ENCODE measurements around the gene DNM1L.
"Not testable (repeated sequence)": the region's sequence is repeated elsewhere in the genome, so short reads cannot be mapped to it uniquely, and the experiment has no call there.

The DNM1L gene

DNA sequence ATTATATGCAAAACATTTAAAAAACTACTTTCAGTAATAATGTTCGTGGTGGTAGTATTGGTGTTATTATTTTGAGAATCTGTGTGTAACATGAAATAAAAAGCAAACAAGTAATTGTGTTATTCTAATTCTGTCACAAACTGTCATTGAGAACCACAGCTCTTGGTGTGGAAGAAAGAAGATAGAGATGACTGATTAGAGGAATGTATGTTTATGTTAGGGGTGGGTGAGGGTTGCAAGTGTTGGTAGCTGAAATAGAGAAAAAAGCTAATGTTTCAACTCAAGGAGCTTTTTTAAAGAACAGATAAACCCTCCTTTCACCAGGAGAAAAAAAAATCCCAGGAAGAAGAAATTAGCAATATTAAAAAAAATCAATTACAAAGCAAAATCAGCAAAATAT lies 18.3 kb downstream of the DNM1L start:
- no peak for DNase-seq (ENCODE audit: low spot score)

DNA sequence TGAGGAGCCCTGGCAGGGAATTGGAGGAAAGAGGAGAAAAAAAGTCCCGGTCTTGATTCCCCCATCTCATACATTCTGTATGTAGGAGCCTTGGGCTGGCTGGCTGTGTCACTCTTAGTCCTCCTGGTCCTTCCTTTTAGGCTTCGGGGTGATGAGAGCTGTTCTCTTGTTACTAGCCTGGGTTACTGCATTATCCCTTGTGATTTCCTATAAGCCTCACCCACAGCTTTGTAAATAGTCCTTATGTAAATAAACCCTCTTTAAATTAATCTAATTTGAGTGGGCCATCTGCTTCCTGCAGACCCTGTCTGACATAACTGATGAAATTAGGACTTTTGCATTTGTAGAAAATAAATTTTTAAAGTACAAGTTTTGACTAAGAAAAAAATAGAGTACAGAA lies 19.2 kb downstream of the DNM1L start:
- DNase-seq (ENCODE audit: low spot score): no peak

DNA sequence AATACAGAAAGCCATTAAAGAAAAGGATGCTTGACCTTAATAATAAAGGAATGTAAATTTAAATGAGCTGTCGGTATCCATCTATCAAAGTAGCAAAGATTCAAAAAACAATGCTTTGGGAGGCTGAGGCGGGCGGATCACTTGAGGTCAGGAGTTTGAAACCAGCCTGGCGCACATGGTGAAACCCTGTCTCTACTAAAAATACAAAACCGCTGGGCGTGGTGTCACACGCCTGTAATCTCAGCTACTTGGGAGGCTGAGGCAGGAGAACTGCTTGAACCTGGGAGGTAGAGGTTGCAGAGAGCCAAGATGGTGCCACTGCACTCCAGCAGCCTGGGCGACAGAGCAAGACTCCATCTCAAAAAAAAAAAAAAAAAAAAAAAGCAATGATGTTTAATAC lies 20.3 kb downstream of the DNM1L start:
- DNase-seq (ENCODE audit: low spot score): not testable (repeated sequence)

DNA sequence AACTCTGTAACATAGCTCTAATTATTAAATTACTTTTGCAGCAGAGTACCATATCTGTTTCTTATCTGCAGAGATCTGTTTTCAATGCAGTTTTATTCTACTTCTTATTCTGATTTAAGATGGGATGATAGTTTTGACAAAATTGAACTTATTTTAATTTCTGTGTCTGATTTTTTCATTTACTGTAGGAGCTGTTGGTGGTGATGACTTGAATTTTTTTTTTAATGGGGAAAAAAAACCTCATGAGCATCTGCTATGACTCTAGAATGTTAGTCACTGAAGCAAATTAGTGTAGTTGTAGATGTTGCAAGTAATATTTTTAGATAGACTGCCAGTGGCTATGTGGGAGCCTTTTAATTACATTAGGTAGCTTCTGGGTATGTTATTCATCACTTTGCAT lies 23.4 kb downstream of the DNM1L start:
- no peak for DNase-seq (ENCODE audit: low spot score)

DNA sequence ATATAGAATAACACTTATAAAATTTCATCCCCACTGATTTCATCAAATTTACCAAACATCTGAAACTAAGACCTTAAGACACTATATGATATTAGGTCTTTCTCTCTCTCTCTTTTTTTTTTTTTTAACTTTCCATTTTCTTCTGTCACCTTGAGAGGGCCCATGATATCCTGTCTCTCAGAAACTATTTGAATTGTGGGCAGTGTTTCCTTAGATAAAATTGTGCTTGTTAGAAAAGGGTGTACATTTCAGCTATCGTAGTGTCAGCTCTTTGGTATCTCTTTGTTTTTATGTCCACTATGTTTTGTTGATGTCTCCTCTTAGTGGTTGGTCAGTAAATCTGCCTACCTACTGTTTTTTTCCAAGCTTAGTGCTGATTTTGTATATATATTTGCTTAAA lies 23.8 kb downstream of the DNM1L start:
- DNase-seq (ENCODE audit: low spot score): no peak

DNA sequence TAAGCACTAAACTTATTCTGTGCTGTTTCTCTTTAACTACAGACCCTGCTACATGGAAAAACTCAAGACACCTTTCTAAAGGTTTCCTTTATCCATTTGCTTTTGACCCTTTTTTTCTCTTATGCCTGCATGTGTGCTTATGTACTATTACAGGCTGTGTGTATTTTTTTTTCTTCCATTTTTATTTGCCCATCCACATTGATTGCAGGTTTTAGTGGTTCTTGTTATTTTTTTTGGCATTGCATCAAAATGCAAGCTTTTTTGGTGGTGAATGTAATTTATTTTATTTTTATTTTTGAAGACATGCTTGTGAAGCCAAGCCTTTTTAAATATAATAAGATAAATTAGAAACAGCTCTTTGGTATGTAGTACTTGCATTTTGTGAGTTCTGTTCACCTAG lies 26.7 kb downstream of the DNM1L start:
- DNase-seq (ENCODE audit: low spot score): no peak

DNA sequence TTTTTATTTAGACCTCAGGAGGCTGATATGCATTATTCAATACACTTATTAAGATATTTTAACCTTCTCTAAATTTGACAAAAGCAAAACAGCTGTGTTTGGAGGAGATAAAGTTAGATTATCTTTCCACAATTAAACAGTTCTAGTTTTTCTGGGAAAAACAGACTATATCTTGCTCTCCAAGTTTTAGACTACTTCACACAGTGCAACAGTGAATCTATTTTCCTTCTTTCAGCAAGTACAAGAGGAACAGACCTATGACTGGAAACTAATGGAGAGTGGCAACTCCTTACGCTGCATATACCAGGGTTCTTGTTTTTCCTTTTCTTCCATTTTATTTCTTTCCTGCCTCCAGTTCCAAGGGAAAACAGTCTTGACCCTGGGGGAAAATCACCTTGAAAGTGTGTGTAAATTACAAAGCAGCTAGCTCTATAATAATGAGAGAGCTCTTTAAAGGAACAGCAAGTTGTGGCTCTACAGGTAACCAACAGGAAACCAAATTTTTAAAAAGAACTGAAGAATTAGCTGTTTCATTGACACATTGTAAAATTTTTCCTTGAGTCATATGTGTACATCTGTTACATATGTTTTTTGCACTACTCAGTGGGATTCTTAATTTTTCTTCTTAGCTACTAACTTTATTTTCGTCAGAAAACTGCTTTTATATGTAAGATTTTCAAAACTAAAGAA lies 27.4 kb downstream of the DNM1L start:
- DNase-seq (ENCODE audit: low spot score): no peak

DNA sequence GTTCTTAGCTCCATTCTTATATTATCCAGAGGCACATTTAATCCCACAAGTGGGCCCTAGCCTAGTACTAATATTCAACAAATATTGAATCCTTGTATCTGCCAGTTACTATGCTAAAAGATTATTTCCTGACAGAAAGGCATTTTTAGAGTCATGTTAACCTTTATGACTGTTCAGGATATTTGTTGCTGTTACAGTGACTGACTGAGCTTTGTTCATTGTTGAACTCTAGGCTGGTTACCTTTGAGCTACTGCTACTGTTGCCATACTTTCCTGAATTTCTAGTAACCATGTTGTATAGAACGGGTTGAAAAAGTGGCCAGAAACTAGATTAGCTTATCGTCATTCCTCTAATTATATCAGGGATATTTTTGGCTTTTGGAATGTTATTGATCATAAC lies 29.8 kb downstream of the DNM1L start:
- no peak for DNase-seq (ENCODE audit: low spot score)

DNA sequence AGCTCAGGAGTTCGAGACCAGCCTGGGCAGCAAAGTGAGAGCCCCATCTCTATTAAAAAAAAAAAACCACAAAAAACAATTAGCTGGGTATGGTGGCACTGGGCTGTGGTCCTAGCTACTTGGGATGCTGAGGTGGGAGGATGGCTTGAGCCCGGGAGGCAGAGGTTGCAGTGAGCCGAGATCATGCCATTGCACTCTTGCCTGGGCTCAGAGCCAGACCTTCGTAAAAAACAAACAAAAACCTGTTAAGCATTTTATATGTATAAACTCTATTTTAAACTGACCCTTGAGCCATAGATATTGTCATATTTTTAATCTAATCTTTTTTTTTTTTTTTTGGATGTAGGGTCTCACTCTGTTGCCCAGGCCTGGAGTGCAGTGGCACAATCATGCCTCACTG lies 35.7 kb downstream of the DNM1L start:
- DNase-seq (ENCODE audit: low spot score): no peak

DNA sequence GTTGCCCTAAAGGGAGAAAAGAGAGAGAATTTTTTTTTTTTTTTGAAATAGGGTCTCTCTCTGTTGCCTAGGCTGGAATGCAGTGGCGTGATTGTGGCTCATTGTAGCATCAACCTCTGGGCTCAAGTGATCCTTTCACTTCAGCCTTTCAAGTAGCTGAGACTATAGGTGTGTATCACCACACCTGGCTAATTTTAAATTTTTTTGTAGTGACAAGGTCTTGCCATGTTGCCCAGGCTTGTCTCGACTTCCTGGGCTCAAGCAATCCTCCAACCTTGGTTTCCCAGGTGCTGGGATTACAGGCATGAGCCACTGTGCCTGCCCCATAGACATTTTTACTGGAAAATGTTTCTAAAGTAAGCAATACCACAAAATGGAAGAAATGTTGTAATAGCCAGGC lies 39.8 kb downstream of the DNM1L start:
- no peak for DNase-seq (ENCODE audit: low spot score)

DNA sequence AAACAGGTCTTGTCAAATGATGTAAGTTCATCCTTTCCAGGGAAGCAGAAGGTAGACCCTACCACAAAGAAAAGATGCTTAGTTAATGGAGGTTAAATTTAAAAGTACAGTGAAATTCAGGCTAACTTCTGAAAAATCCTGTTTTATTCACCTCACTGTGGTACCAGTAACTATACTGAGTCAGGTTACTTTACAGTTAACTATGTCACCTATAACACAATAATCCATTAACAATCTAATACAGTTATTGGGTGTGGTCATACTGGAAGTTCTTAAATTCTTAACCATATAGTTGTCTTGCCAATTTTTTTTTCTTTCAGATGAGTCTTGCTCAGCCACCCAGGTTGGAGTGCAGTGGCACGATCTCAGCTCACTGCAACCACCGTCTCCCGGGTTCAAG lies 46.2 kb downstream of the DNM1L start:
- DNase-seq (ENCODE audit: low spot score): not testable (repeated sequence)

DNA sequence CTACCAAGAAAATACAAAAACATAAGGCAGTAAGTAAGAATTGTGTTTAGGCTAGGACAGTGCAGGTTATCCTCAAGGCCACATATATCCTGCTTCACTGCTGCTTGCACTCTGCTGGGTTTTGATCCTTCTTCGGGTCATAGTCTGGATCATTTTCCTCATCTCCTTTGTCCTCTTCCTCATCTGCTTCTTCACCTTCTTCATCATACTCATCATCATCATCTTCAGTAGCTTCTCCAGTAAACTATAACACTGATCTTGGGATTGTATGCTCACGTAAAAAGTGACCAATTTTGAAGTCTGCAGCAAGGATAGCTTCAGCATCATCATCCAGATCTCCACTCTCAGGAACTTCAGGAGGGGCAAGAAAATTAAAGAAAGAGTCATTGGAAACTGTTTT lies 47.2 kb downstream of the DNM1L start:
- DNase-seq (ENCODE audit: low spot score): no peak

DNA sequence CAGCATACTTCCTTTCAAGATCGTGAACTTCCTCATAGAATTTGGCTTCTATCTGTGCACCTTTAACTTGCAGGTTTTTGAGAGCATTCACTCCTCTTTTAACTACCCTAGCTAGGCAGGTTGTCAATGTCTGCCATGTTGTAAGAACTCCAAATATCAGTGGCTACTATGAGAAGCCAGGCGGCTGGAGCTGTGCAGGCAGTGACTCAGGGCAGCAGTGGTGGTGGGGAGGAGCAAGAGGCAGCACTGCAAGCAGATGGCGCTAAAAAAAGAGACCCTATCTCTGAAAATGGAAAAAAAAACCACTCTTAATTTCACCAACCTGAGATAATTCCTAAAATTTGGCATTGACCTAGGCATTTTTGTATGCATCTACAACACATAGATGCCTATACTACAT lies 48.1 kb downstream of the DNM1L start:
- no peak for DNase-seq (ENCODE audit: low spot score)

DNA sequence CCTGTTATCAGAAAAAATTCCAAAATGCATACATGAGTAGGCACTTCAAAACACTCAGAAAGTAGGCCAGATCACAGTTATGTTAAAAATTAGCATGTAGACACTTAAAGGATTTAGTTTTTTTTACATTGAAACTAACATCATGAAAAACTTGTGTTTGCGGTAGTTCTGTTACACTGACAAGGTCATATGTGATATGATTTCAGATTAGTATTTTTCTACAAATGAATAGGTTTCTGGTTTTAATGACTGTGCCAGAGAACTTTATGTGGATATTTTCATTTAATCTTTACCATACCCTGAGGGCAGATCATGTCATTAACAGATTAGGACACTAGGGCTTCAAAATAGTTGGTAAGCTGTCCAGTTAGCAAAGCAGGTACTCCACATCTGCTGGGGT lies 55.9 kb downstream of the DNM1L start:
- DNase-seq (ENCODE audit: low spot score): no peak

DNA sequence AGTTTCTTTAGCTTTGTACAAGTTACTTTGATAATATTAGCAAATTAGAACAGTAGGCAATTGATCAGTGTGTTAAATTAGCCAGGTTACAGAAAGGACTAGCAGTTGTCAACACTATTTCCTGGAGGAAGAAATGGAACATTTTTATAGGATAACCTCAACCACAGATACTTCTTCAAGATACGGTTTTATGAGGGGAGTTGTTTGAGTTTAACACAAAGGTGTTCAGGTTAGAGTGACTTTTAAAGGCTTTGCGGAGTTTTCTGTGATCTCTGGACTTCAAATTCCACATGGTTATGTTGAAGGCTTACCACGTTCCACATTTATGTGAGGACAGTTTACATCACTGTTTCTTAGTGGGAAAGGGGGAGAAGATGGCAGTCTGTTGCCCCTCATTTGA lies 57.3 kb downstream of the DNM1L start:
- DNase-seq (ENCODE audit: low spot score): no peak

DNA sequence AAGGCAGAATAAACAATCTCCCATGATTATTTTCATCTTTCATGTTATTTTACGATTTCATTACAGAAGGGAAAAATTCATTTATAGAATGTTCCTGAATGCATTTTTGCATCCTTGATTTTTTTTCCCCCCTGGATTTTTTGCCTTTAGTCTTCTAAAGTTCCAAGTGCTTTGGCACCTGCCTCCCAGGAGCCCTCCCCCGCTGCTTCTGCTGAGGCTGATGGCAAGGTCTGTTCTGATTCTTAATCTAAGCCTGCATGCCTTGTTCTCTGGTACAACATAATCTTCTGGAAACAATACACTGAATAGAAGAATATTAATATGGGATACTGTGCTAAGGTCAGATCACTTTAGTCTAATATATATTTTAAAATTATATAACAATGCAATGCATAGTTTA lies 58.6 kb downstream of the DNM1L start:
- DNase-seq (ENCODE audit: low spot score): no peak

DNA sequence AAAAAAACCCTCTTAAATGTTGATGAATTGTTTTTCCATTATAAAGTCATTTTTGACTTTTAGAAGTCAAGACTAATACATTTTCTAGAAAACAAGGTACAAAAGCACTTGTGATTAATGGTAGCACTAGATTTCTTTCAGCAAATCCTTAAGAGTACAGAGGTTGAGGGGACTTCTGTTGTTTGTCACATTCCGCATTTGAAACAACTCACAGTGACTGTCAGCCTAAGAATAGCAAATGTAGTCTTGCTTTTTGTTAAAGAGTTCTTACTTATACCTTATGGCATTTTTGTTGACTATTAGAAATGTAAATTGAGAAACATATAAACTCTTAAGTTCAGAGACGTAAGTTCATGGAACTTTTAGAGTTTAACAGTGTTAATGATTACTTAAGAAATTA lies 60.2 kb downstream of the DNM1L start:
- DNase-seq (ENCODE audit: low spot score): no peak

DNA sequence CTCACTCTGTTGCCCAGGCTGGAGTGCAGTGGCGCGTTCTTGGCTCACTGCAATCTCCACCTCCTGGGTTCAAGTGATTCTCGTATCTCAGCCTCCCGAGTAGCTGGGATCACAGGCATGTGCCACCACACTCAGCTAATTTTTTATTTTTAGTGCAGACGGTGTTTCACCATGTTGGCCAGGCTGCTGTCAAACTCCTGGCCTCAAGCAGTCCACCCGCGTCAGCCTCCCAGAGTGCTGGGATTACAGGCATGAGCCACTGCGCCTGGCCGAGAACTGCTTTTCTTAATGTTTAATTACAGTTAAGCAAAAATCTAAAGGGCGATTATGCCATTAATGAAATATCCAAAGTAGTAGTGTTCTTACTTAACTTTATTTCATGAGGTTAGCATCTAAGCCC lies 63.0 kb downstream of the DNM1L start:
- no peak for DNase-seq (ENCODE audit: low spot score)

DNA sequence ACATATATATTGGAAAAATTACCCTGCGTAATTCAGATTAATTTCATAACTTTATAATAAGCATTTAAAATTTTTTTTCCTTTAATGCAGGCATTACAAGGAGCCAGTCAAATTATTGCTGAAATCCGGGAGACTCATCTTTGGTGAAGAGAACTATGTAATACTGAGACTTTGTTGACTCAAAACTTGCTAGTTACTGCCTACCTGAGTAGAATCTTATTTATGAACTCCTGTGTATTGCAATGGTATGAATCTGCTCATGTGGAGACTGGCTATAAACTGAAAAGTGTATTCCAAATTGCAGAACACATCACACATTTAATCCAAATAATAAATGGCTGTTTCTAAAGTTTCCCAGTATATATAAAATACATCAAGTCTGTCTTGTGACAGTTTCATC lies 64.2 kb downstream of the DNM1L start:
- DNase-seq (ENCODE audit: low spot score): no peak

DNA sequence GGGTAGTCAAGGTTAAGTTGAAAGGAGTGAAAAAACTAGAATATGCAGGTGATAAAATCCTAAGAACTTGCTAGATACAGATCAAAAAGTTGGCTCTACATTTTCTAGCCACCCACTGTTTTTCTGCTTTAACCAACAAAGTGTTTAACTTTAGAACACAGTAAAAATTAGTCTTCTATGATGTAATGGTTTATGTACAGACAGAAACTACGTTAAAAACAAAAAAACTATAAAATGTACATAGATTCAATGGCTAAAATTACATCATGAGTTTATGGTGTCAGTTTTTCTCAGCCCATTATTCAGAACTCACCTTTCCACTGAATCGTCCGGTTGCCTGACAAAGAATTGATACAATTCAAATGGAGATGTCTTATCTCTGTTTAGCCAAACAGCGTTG lies 74.5 kb downstream of the DNM1L start:
- DNase-seq (ENCODE audit: low spot score): no peak

DNA sequence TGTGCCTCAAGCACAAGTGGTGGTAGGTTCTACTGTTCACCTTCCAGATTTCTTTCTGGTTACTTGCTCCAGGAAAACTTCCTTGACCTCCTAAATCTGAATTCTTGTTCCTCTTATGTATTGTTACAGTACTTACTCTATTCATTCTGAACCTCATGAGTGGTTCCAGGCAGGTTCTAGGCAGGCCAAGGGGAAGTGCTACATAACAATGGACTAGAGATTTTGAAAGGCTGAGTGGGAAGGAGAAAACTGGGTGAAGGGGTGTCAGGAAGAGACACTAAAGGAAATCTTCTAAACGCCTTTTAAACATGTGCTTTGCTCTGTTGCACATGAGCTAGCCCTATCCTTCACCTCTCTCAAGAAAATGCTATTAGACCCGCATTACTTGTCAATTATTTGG lies 75.0 kb downstream of the DNM1L start:
- DNase-seq (ENCODE audit: low spot score): no peak

DNA sequence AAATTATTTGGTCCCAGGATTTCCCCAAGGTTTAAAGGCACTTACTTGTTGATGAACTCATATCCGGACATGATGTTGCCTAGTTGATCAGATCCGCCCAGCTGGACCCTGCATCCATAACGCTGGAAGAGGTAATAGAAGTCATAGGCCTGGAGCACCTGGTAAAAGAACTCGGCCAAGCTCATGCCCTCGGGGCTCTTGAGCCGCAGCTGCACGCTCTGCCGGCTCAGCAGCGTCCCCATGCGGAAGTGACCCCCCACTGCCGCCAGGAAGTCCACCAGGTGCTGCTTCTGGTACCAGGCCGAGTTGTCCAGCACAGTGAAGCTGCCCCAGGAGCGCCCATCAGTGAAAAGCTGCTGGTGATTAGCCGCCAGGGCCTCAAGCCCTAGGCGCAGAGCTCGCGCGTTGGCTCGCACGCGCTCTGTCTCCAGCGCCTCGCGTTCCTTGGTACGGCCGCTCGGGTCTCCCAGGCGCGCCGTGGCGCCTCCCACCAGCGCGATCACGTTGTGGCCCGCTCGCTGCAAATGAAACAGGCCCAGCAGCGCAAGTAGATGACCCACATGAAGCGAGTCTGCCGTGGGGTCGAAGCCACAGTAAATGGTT lies 76.1 kb downstream of the DNM1L start:
- DNase-seq (ENCODE audit: low spot score): peak; percentile 68

DNA sequence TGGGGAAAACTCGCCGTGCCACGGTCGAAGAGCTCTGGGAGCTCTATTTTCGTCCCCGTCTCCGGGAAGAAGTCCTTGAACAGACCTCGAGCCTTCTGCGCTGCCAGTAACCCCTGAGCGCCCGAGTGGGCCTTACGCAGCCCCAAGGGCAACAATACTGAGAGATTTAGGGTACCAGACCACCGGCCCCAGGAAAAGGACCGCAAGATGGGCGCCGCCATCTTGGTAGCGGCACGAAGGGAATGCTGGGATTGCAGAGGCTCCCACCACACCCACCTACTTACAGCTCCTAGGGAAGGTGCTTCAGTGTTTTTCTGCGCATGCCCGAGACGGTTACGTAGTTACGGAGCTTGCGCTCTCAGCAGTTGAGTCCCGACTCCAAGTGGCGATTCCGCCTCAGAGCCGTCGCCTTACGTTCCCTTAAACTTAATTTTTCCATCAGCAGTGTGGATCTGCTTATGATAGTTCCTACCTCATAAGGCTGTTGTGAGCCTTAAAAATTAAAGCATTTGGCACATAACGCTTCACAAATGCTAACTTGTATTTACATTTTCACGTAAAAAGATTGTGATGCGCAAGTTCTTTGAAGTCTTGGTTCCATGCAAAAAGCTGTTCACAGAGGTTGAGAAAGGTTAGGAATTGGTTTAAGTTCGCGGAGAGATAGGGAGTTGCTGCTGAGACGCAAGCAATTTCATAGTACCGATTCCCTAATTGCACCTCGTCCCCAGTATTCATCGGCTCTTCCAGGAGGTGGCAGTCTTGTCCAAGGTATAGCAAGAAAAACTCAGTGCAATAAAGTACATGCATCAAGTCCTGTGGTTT lies 76.8 kb downstream of the DNM1L start, which contains the start of gene YARS2:
TSS of gene YARS2 (minus strand) at position 244 of the 822 bp plus-strand sequence. CDS start at position 221, 23 bp downstream.
- DNase-seq (ENCODE audit: low spot score): peak; percentile 98

All from Ammon's horn (tissue), 1 donor.